Activated T-cell treated with anti-CD3 and anti-CD28 coated beads, Interleukin-2, amount 50 U/mL, for 48 hours (primary cell): ENCODE results near the gene FGFR2.

Source experiments
- DNase-seq, 2 experiments: peaks; one replicate each; pipeline ENCODE4 v3.0.0-alpha.2; 2020

FGFR2 gene

DNA sequence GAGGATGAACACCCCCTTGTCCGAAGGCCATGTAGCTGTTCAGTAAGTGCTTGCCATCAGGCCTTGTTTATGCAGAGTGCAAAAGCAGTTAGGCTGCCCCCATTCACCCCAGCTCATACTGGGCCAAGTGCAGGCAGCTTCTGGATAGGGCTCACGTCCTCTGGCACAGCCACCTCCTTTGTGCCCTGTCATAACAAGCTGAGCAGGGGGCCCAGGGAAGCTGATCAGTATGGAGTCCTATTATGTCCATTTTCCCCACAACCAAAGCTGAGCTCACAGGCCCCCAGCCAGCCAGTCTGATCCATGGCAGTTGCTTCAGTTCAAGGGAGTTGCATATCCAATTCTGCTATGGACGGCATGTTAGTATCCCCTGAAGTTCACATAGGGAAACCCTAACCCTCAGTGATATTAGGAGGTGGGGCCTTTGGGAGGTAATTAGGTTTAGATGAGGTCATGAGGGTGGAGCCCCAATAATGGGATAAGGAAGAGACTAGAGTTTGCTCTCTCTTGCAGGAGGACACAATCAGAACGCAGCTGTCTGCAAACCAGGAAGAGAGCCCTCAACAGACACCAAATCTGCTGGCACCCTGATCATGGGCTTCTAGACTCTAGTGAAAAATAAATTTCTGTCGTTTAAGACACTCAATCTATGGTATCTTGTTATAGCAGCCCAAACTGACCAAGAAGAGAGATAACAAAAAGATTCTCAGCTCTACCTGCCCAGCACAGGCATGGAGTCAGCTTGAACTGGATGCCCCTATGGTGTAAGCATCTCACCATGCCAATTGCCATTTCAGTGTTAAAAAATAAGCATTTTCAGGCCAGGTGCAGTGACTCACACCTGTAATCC, 155.9 kb downstream of the FGFR2 start:
- no peak for DNase-seq

DNA sequence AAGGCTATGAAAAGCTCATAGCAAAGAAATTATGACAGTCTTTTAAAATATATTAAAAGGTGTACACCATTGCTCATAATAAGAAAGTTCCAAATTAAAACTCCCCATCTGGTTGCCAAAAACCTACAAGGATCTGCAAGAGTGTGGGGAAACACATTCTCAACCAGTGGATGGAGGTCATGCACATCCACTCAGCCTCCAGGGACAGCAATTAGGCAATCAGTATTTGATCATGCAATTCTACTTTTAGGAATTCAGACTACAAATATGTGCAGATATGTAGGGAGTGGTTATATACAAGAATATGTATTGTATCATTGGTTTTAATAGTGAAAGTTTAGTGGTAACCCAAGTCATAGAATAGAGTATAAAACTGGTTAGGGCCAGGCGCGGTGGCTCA, 157.8 kb downstream of the FGFR2 start:
- no peak for DNase-seq

DNA sequence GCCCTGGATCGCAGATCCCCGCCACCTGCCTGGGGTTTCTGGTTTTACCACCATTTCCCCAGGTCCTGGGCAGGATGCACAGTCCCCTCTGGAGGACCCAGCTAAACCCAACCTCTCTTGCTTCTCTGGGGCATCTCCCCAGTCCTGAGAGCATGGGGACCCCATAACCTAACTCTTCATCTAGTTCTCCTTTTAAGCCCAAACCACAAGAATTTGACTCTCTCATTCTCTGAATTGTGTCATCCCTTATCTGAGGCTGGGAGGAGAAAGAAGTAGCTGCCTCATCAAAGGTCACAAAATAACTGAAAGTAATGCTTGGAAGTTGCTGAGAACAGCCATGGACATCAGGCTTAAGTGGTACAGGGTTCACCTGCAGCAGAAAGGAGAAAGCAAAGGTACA, 159.9 kb downstream of the FGFR2 start:
- no peak for DNase-seq

DNA sequence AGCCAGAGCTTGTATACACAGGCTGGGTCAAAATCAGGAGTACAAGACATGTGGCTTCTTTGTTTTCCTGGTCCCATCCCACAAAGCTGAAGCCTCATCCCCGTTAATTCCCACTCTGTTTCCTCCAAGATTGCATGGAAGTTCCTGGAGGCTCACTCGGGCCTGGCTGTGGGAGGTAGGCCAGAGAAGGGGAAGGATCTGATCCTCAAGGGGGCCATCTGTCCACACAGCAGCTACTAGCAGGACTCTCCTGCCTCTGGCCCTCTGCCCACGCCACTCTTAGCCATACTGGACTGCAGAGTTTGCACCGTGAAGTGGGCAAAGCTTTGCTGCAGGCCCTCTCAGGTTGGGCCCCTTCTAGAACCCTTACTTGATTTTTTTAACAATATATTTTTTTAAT, 160.6 kb downstream of the FGFR2 start:
- DNase-seq, result no peak

DNA sequence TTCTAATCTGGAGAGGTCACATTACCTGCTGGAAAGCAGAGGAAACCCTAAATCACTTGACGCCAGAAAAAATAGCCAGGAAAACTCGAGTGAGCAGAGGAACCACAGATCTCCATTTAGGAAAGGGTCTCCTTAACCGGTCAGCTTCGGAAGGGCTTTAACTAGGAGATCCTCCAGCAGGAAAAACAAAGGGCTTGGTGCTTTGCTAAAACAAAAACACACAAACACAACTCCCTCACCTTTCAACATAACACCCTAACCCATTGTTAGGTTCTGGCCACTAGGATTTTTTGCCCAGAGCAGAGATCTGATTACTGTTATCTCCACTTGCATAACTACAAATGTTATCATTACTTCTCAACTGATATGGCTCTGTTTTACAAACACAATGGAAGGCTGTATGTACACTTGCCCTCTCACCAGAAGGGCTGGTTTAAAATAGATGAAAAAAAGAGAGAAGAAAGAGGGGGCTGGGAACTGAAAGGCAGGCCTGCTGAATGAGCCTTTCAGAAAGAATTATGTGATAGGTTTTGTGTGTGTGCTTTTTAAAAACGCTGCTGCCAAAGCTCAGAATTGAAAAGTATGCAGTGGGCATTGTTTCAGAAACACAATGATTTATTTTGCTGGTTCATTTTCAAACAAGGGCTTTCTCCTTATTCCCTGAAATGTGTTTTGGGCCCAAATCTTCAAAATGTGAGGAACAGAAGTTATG, 161.5 kb downstream of the FGFR2 start:
- no peak for DNase-seq

DNA sequence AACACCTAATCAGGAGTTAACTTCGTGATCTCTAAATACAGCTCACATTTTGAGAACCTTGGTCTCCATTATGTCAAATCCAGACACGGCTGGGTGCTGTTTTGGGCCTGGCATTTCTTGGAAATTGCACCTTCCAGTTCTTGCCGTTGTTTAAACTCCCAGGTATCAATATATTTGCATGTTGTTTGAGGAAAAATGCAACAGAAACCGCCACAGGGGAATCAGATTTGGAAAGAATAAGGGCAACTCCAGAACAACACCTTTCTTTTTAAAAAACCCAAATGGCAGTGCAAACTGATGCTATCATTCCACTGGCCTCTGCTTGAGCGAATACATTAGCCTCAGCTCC, 162.0 kb downstream of the FGFR2 start:
- DNase-seq, result no peak

DNA sequence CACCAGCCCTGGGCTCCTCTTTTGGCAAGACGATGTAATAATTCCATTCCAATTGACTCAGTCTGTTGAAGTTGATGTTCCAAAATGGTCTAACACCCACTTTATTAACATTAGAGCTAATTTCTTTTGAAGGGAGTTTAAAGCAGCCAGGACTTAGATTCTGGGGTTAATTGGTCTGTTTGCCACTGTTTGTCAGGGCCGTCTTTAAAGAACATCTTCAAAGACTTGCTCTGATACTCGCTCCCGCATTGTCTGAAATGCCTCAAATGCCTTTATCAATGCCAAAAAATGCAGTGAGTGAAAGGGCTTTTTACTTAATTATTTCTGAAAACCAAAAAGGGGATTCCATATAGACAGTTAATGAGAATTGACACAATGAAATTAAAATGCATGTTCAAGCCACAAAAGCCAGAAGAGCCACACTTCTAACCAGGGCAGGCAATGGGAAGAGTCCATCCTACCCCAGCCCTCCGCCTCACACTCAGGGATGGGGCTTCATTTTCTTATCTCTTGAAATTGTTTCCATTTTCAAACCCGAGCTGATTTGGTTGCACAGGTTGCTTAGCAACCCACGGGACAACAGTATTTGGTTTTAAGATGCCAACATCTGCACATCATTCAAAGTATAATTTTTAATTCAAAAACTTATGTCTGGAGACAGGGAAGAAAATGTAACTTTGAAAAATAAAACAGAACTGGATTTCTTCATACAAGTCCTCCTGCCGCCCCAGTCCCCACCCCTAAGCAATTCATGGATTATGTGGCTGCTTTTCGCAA, 163.0 kb downstream of the FGFR2 start:
- no peak for DNase-seq

DNA sequence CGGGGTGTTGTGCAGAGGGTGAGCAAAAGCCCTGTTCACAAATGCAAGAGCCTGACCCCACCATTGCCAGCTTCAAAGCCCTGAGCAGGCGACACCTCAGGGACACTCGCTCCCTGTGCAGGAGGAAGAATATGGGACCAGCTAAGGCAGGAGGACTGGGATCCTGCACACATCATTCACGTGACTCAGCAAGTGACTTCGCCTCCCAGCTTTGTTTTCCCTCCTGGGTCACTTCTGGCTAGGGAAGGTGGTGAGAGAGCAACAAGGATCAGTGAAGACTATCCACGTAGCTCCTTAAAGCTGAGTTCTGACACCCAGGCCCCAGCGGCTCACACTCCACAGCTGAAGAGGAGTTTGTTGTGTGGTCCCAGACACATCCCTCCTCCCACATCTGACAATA, 164.3 kb downstream of the FGFR2 start:
- DNase-seq, result no peak

DNA sequence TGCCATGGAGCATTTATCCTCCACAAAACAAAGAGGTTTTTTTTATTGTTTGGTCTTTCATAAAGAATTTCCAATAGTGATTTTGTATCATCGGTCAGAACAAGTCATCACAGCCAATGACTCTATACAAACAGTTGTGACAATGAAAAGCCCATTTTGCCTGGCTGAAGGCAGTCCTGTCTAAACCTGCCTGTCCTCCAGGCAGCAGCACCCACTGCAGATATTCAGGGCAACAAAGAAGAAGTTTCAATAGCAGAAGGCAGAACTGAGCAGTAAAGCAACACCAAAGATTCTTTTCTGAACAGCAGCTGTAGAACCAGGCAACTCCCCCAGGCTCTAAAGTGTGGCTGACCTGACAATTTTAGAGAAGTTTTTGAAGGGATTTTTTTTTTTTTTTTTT, 169.4 kb downstream of the FGFR2 start:
- DNase-seq, result no peak
